ENCODE measurements around the gene MCTP1.

MCTP1 gene

DNA sequence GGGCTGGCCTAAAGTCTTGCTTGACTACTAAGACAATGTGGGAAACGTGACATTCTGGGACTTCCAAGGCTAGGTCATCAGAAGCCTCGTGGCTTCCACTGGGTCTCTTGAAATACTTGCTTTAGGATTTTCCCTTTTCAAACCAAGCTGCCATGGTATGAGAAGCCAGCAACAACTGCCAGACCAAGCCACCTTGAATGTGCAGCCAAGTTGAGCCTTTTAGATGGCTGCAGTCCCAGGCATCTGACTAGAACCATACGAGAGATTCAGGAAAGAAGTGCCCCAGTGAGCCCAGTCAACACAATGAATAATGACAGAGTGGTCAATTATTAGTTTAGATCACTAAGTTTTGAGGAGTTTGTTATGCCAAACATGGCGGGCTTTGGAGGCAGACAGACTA, 523.1 kb downstream of the MCTP1 start:
- TF ChIP-seq POLR2AphosphoS5 (IDR thresholded peaks at IDR 0.05; ENCODE audit: low read depth, low read length) (no peak), TAF1 (IDR thresholded peaks at IDR 0.05; ENCODE audit: borderline replicate concordance, low read depth, low read length) (no peak), POLR2A (IDR thresholded peaks at IDR 0.05; ENCODE audit: low read depth, low read length) (no peak)
- FAIRE-seq (no peak), DNase-seq (ENCODE audit: insufficient read length) (no peak)

DNA sequence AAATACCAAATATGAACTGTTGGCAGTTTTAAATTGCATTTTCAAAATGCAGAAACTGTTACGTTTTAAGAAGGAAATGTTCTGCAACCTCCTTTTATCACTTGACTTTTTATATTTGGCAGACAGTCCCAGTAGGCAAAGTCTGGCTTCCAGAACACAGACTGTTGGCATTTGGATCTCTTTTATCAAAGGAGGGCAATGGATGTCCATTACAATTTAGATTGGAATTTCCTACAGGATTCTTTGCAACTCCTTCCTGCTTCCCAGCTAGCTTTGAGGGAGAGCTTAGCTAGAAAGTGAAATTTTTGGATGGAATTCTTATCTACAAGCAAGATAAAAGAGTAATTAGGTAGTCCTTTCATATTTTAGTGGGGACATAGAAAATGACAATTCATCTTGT, 523.8 kb downstream of the MCTP1 start:
- FAIRE-seq (no peak), DNase-seq (ENCODE audit: insufficient read length) (no peak)
- no peak for TF ChIP-seq POLR2AphosphoS5 (IDR thresholded peaks at IDR 0.05; ENCODE audit: low read depth, low read length)
- no peak for TF ChIP-seq POLR2A (IDR thresholded peaks at IDR 0.05; ENCODE audit: low read depth, low read length)
- no peak for TF ChIP-seq TAF1 (IDR thresholded peaks at IDR 0.05; ENCODE audit: borderline replicate concordance, low read depth, low read length)

DNA sequence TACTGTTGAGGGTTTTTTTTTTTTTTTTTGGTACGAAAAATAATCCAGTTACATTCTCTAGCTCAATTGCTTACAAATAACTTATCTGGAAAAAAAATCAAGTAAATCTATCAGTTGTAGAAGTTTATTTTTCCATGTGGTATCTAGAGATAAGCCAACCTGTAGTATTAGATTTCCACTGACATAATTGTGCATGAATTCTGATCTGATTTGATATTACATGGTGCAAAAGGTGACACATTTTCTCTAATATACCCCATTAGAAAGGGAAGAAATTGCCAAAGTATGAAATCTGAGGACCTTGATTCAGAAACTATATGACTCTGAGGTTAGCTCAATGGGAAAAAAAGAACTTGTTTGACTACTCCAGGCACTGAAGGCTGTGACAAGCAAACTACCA, 524.9 kb downstream of the MCTP1 start:
- FAIRE-seq: no peak
- TF ChIP-seq POLR2AphosphoS5 (IDR thresholded peaks at IDR 0.05; ENCODE audit: low read depth, low read length) (no peak), TAF1 (IDR thresholded peaks at IDR 0.05; ENCODE audit: borderline replicate concordance, low read depth, low read length) (no peak), POLR2A (IDR thresholded peaks at IDR 0.05; ENCODE audit: low read depth, low read length) (no peak)
- no peak for DNase-seq (ENCODE audit: insufficient read length)

DNA sequence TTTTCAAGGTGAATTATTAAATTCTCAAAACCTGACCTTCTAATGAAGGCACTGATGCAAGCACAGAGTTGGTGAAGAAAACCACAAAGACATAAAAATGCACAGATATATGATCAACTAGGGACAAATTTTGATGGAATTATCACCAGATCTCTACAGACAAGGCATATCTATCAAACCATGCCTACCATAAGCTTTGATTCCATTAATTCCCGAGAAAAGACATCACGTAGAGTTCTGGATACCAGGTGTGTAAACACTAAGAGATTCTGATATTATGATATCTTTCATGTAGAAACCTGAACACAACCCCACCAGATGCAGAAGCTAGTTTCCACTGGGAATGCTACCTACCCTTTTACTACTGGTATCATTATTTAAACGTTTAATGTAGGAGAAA, 525.9 kb downstream of the MCTP1 start:
- TF ChIP-seq TAF1 (IDR thresholded peaks at IDR 0.05; ENCODE audit: borderline replicate concordance, low read depth, low read length) (no peak), POLR2A (IDR thresholded peaks at IDR 0.05; ENCODE audit: low read depth, low read length) (no peak)
- DNase-seq (ENCODE audit: insufficient read length) (no peak), FAIRE-seq (no peak)

DNA sequence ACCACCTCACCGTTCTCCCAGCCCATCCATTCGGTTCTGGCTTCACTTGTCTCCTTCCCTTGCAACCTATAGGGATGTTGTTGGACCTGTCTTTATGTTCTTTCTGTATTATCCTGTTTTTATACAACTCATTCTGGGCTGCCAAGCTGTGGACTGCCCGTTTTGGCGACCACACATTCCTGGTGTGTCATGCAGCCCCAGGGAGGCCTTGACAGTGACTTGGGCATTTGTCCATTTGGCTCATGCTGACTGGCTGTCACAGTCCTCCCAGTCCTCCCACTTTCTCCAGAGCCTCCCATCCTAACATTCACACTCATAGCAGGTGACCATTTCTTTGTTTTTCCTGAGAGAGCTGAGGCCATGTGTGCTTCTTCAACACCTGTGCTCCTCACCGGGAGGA, 530.1 kb downstream of the MCTP1 start:
- DNase-seq (ENCODE audit: insufficient read length) (no peak), FAIRE-seq (no peak)
- TF ChIP-seq POLR2AphosphoS5 (IDR thresholded peaks at IDR 0.05; ENCODE audit: low read depth, low read length): no peak
- no peak for TF ChIP-seq TAF1 (IDR thresholded peaks at IDR 0.05; ENCODE audit: borderline replicate concordance, low read depth, low read length)
- no peak for TF ChIP-seq POLR2A (IDR thresholded peaks at IDR 0.05; ENCODE audit: low read depth, low read length)

DNA sequence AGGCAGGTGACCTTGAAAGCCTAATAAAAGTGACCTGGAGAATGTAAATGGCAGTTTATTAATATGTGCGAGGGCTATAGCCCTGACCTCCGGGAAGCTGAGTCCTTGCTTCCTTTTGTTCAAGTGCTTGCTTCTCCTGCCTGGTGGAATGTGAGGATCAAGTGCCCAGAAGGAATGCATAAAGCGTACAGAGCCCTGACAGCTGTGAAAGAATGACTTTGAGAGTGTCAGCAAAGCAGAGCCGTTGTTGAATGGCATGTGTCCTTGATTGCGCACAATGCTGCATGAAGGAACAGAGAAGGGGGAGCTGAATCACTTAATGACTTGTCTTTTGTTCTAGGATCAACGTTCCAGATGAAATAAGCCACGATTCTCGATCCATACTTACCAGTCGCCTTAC, 533.4 kb downstream of the MCTP1 start:
- FAIRE-seq (no peak), DNase-seq (ENCODE audit: insufficient read length) (no peak)
- TF ChIP-seq TAF1 (IDR thresholded peaks at IDR 0.05; ENCODE audit: borderline replicate concordance, low read depth, low read length) (no peak), POLR2AphosphoS5 (IDR thresholded peaks at IDR 0.05; ENCODE audit: low read depth, low read length) (no peak), POLR2A (IDR thresholded peaks at IDR 0.05; ENCODE audit: low read depth, low read length) (no peak)

DNA sequence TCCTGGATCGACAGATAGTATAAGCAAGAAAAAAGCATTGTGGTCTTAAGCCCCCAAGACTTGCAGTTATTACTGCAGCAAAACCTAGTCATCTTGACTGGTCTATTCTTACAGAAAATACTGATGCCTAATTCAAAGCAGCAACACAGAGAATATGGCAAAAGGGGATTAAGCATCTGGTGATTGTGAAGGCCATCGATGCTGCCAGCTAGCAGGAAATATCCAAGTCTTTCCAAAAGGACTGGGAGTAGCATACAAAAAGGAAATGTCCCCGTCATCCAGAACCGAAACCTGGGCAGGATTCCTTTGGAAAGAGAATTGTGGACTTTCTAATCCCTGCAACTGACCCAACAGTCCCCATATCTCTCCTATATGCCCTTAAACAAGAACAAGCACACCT, 534.2 kb downstream of the MCTP1 start:
- TF ChIP-seq TAF1 (IDR thresholded peaks at IDR 0.05; ENCODE audit: borderline replicate concordance, low read depth, low read length) (no peak), POLR2AphosphoS5 (IDR thresholded peaks at IDR 0.05; ENCODE audit: low read depth, low read length) (no peak), POLR2A (IDR thresholded peaks at IDR 0.05; ENCODE audit: low read depth, low read length) (no peak)
- FAIRE-seq (no peak), DNase-seq (ENCODE audit: insufficient read length) (no peak)

DNA sequence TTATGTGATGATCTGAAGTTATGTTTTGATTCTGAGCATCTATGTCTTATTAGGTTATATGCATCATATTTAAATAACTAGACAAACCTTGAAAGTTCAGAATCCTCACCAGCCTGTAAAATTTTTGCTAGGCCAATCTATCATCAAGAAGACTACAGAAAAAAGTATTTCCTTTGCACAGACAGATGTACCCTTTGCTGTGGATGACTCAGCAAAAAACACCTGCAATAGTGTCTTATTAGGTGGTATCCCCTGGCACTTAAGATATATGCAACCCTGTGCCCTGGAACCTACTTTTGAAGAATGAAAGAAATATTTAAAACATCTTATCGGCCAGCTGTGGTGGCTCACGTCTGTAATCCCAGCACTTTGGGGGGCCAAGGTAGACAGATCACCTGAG, 535.9 kb downstream of the MCTP1 start:
- DNase-seq (ENCODE audit: insufficient read length) (no peak), FAIRE-seq (no peak)
- TF ChIP-seq TAF1 (IDR thresholded peaks at IDR 0.05; ENCODE audit: borderline replicate concordance, low read depth, low read length): no peak
- TF ChIP-seq POLR2AphosphoS5 (IDR thresholded peaks at IDR 0.05; ENCODE audit: low read depth, low read length): no peak
- no peak for TF ChIP-seq POLR2A (IDR thresholded peaks at IDR 0.05; ENCODE audit: low read depth, low read length)

DNA sequence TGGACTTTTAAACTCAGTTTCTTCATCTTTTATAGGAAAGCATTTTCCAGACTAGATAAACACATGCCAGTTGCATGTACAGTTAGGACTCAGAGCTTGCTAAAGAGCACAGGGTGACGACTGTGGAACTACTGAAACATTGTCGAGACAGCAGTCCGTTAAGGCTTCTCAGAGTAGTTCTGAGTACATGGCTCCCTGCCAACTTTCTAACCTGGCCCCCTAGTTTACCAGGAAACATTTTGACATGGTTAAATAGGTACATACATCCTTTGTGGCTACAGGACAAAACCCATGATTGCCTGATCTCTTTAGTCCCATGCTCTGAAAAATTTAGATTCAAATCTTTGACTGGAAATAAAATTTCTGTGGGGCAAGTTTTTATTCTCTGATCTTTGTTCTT, 536.7 kb downstream of the MCTP1 start:
- no peak for TF ChIP-seq POLR2AphosphoS5 (IDR thresholded peaks at IDR 0.05; ENCODE audit: low read depth, low read length)
- no peak for TF ChIP-seq TAF1 (IDR thresholded peaks at IDR 0.05; ENCODE audit: borderline replicate concordance, low read depth, low read length)
- FAIRE-seq (no peak), DNase-seq (ENCODE audit: insufficient read length) (no peak)

DNA sequence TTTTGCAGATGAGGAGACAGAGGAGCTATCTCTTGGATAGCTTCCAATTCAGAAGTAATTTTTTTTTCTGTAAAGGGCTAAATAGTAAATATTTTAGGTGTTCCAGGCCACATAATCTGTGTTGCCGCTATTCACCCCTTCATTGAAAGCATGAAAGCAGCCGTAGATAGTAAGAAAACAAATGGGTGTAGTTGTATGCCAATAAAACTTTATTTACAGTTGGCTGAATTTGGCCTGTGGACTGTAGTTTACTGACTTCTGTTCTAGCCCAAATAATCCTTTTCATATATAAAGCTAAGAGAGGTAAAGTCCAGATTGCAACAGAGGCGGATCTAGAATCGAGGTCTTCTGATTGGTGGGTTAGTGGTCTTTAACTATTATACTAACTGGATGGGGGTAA, 537.5 kb downstream of the MCTP1 start:
- DNase-seq (ENCODE audit: insufficient read length) (no peak), FAIRE-seq (no peak)
- TF ChIP-seq POLR2A (IDR thresholded peaks at IDR 0.05; ENCODE audit: low read depth, low read length) (no peak), TAF1 (IDR thresholded peaks at IDR 0.05; ENCODE audit: borderline replicate concordance, low read depth, low read length) (no peak), POLR2AphosphoS5 (IDR thresholded peaks at IDR 0.05; ENCODE audit: low read depth, low read length) (no peak)

DNA sequence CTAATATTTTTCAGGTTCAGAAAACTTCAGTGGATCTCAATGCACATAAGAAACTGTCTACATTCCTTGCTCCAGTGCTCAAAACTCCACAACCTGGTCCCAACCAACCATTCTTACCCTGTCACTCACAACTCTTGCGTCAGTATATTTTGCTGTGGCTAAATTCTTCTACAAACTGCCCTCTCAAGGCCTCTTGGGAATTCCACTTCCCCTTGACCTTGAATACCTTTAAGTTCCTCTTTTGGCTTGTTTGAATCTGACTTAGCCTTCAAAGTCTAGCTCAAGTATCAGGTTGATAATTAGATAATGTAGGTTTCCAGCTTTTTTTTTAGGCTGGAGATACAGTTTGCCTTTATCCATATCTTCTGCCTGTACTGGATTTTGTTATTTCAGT, 538.2 kb downstream of the MCTP1 start:
- peak; percentile 84 for FAIRE-seq
- TF ChIP-seq POLR2A (IDR thresholded peaks at IDR 0.05; ENCODE audit: low read depth, low read length) (no peak), TAF1 (IDR thresholded peaks at IDR 0.05; ENCODE audit: borderline replicate concordance, low read depth, low read length) (no peak), POLR2AphosphoS5 (IDR thresholded peaks at IDR 0.05; ENCODE audit: low read depth, low read length) (no peak)
- DNase-seq (ENCODE audit: insufficient read length): no peak

DNA sequence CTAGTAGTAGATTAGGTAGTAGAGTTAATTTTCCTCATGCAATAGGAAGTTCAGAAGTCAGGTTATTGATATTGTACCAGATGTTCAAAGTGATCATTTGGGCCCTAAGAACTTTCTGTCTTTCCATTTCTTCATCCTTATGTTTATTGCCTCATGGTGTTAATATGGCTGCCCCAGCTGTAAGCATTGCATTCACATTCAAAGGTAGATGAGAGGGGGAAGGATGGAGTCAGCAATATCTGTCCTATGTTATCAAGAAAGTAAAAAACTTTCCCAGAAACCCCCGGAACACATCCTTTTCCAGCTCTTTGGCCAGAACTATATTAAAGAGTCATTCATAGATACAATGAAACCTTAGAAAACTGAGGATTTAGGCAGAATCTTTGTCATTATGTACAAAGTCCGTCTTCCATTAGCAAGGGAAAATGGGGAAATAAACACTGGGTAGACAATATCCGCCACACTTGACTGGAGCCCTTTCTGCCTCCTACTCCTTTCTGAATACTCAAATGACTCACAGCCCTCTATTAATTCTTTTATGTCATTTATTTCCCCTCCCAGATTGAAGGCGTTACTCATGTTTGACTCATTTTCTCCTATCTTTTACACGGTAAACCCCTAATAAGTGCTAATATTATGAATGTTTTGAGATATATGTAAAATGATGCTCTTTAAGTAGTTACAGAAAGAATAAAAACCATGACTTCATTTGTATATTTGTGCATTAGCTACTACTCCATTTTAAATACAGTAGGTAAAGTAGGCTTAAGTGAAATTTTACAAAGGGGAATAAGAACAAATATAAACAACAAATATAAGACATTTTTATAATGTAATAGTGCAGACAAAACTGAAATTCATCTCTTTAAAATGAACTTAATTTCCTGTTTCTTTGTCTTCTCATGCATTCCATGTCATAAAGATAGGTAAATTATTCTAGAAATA, 538.8 kb downstream of the MCTP1 start:
- TF ChIP-seq POLR2A (IDR thresholded peaks at IDR 0.05; ENCODE audit: low read depth, low read length) (no peak), POLR2AphosphoS5 (IDR thresholded peaks at IDR 0.05; ENCODE audit: low read depth, low read length) (no peak), TAF1 (IDR thresholded peaks at IDR 0.05; ENCODE audit: borderline replicate concordance, low read depth, low read length) (no peak)
- DNase-seq (ENCODE audit: insufficient read length) (no peak), FAIRE-seq (peak; percentile 88)
